ENCODE results near the gene PAX7.

DNA sequence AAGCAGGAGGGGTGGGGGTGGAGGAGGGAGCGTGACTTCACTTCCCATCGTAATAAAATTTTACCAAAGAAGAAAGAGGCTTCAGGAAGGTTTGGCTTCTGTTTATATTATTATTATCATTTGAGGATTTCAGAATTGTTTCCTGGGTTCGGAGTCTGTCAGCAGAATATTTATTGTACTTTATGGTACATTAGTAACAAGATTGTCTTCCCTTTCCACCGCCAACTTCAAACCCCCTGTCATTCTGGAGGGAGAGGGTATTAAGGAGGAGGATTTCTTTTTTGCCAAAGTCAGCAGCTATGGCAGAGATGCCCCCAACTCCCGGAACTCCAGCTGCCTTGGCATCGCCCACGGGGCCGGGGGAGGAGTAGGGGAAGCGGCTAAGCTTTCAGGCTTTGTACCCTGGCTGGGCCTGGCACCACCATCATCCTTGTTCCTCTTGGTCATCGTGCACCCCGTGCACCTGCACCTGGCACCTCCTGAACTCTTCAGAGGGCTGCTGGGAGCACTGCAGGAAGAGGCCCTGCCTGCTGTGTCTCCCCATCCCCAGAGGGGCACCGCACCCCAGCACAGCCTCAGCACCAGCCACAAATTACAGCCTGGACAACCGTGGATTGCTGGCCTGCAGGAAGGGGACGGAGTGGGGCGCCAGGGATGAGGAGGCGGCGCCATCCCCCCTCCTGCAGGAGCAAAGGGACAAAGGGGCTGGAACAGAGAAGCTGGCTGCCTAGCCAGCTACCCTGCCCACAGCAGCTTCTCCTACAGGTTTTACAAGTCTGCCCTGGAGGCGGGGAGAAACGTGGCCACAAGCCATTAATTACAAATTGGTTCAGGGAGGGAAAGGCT lies 24.0 kb upstream of the PAX7 start:
- TF ChIP-seq, protein P1, sequence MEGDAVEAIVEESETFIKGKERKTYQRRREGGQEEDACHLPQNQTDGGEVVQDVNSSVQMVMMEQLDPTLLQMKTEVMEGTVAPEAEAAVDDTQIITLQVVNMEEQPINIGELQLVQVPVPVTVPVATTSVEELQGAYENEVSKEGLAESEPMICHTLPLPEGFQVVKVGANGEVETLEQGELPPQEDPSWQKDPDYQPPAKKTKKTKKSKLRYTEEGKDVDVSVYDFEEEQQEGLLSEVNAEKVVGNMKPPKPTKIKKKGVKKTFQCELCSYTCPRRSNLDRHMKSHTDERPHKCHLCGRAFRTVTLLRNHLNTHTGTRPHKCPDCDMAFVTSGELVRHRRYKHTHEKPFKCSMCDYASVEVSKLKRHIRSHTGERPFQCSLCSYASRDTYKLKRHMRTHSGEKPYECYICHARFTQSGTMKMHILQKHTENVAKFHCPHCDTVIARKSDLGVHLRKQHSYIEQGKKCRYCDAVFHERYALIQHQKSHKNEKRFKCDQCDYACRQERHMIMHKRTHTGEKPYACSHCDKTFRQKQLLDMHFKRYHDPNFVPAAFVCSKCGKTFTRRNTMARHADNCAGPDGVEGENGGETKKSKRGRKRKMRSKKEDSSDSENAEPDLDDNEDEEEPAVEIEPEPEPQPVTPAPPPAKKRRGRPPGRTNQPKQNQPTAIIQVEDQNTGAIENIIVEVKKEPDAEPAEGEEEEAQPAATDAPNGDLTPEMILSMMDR (IDR thresholded peaks at IDR 0.05; ENCODE audit: insufficient read depth, low read length, poor library complexity, severe bottlenecking), result no peak
- no peak for TF ChIP-seq EZH2phosphoT487 (conservative IDR thresholded peaks at IDR 0.05; ENCODE audit: low read length)
